Activated CD4-positive, alpha-beta T cell treated with anti-CD3 and anti-CD28 coated beads, Interleukin-2, amount 50 U/mL, for 1 hour (primary cell): ENCODE measurements around the gene SMNDC1.
"Not testable (repeated sequence)": the region's sequence is repeated elsewhere in the genome, so short reads cannot be mapped to it uniquely, and the experiment has no call there.

Experiments used
- DNase-seq: peaks from one replicate; pipeline ENCODE4 v3.0.0-alpha.2; 2020

Gene SMNDC1

DNA sequence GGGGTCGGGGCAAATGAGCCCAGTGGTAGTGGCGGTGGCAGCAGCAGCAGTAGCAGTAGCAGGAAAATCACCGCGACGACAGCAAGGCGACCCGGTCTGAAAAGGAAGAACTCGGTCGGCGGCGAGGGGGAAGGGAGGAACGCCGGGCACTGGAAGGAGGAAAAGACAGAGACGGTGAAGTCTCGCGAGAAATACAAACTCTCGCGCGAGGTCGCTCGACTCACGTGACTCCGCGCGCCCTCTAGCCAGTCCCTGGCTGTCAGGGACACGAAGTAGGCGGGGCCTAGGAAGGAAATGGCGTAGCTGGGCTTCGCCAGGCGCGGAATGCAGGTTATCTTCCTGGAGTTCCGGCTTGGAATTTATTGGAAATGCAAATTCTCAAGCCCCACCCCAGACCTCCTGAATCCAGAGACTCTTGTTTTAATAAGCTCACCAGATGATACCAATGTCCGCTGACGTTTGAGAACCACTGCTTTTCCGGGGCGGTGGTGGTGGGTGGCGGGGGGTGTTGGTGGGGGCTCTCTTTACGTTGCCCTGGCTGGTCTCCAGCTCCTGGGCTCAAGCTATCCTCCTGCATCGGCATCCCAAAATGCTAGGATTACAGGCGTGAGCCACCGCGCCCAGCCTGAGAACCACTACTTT lies at the start of gene SMNDC1:
TSS of gene SMNDC1 (minus strand) at position 141 of the 642 bp plus-strand sequence. CDS start 1,333 bp downstream, outside the sequence.
- peak; percentile 97 for DNase-seq

DNA sequence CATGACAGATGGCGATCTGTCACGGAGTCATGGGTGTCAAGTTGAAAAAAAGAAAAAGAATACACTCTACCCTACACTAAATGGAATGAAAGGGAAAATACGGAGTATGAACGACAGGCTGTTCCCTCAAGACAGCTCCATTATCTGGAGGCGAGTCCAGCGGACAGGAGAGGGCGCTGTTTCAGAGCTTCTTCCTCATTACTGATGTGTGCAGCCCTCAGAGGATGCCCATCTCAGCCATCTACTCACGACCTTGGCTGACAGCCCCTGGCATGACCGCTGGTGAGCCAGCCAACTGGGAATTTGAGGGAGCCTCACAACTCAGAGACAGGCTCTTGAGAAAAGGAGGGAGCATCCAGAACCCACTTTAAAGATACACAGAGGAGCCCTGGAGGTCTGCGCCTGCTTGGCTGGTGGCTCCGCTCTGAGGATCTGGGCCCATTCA lies 49.6 kb upstream of the SMNDC1 start:
- DNase-seq: peak; percentile 82

DNA sequence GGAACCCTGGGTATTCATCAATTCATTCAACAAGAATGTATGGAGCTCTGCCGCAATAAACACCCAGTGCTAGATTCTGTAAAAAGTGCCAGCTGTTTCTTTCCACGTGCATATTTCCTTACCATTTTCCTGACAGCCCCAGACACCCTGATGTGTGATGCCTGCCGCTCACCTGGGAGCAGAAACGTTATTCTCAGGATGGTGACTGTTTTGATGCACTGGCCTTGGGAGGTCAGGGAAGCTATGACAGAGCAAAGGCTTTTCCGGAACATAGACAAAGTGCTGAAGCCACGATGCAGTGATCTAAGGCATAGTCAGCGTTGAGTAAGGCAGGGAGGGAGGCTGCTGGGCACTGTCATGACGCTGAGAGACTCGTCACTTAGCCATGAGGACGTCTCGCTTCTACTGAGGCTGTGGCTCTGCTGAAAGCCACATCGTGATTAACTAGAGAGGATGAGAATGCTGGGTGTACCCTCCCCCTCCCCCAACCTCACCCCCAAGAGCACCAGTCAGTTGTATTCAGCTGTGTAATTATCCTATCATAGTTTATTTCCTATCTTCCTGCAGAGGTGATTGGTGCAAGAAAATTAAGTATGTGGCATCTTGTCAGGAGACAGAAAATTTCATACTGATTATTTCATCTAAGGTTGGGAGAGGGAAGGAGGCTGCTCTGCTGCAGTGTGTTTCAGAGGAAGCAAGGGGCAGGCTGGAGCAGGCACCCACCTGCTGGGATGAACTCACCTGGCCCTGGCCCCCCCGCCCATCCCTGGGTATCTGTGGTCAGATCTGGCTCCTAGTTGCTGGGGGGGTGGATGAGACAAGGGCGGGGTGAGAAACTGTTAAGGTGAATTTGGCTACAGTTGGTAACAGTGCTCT lies 48.8 kb upstream of the SMNDC1 start:
- no peak for DNase-seq

DNA sequence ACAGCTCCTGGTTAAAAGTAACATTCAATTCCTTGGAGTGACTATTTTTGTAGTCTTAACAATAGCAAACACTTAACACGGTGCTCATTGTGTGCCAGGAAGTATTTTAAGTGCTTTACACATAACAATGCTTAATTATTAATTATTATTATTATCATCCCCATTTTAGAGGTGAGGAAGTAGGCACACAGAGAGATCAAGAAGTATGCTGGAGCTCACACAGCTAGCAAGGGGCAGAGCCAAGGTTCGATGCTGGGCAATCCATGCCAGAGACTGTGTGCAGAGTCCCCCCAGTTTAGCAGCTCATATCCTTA lies 48.2 kb upstream of the SMNDC1 start:
- DNase-seq: no peak

DNA sequence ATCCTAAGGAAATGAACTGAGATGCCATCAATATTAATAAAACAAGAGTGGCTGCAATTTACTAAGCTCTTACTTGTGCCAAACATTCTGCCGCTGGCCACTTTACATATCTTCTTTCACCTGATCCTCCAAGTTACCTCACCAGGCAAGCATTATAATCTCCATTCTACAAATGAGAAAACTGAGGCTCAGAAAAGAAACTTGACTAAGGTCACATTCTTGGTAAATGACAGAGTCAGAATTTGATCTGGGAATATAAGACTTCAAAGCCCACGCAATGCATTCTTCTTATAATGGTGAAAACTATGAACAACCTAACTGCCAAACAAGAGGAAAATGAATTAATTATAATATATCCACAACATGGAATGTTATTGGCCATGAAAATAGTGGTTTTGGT lies 46.1 kb upstream of the SMNDC1 start:
- no peak for DNase-seq

DNA sequence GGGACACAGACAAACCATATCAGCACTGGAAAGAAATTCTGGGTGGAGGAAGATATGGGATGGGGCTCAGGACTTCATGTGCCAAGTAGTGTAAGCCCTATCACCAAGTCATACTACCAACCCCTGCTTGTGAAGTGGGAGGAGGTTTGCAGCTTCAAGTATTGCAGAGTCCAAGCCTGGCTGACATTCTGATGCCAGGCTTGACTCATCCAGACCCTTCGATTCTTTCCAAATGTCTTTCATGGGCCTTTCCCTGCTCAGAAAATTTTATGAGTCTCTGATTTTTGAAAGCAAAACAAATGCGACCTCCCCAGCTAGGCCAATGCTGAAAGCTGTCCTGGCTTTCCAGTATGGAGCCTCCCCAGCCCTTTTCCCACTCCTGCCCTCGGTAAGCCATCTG lies 45.1 kb upstream of the SMNDC1 start:
- no peak for DNase-seq

DNA sequence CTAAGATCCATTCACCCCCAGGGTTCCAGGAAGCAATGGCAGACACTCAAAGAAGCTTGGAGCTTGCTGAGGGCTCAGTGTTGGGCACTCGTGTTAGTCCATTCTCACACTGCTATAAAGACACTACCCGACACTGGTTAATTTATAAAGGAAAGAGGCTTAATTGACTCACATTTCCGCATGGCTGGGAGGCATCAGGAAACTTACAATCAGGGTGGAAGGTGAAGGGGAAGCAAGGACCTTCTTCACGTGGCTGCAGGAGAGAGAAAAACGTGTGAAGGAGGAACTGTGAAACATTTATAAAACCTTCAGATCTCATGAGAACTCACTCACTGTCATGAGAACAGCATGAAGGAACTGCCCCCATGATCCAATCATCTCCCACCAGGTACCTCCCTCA lies 44.7 kb upstream of the SMNDC1 start:
- no peak for DNase-seq

DNA sequence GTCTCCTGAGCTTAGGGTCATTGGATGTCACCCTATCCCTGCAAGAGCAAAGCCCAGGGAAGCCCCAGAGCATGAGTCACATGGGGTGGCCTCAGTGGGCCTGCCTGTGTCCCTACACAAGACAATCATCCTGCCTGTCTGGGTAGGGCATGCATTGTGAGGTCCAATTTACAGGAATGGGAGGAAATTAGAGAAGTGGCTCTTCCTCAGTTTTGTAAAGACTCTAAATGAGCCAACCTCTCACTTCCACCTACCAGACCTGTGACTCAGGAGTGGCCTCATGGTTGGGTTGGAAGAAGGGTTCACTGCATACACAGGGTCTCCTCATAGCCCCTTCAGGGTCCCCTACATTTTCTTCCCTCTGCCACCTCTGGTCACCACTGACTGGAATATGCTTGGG lies 43.6 kb upstream of the SMNDC1 start:
- no peak for DNase-seq

DNA sequence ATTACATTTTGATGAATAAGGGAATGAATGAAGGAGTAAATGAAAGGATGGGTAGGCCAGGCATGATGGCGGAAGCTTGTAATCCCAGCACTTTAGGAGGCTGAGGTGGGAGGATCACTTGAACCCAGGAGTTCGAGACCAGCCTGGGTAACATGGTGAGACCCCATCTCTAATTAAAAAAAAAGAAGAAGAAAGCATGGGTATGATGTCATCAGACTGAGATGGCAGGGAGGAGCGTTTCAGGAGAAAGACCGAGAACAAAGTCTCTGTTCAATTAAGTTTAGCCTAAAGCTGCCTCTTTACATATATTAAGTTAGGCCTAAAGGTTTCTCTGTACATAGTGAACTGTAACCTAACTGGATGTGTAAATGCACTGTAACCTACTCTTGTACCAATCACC lies 42.2 kb upstream of the SMNDC1 start:
- no peak for DNase-seq

DNA sequence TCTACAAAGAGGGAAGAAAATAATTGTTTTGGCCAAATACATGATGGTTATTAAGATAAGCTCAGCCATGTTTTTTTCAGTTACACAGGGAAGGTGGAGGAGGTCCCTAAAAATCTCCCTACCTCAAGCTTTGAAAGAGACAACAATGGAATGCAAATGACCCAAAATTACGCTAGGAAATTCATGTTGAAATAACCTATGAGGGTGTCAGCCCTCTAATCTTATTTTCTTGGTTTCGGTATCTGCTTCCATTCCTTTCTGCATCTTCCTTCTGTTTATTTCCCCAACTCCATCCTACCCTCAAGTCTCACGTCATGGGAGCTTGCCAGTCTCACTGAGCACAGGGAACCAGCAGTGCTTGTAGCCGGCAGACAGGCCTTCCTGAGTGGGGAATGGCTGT lies 40.6 kb upstream of the SMNDC1 start:
- no peak for DNase-seq

DNA sequence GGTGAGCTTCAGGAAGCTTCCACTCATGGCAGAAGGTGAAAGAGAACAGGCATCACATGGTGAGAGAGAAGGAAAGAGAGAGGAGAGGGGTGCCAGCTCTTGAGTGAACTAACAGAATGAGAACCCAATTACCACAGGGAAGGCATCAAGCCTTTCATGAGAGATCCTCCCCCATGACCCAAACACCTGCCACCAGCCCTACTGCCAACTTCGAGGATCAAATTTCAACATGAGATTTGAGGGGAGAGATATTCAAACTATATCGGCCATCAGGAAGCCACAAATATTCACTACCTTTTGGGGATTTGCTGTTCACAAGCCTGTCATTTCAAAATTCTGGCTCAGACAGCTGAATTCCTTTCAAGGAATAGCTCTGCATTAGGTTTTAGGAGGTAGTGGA lies 39.9 kb upstream of the SMNDC1 start:
- DNase-seq: no peak

DNA sequence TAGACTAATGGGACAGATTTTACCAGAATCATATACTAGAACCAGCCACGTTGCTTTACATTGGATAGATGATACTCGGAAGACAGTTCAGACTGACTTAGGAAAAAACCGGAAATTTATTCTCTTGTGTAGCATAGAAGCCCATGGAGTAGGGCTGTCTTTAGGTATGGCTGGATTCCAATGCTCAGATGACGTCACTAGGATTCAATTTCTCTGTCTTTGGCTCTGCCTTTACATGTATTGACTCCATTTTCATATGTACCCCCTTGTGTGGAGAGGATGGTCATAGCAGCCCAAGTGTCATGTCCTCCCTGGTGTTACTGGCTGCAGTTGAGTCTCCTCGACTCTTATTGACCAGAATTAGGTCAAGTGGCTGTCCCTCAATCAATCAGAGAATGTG lies 39.2 kb upstream of the SMNDC1 start:
- DNase-seq: no peak

DNA sequence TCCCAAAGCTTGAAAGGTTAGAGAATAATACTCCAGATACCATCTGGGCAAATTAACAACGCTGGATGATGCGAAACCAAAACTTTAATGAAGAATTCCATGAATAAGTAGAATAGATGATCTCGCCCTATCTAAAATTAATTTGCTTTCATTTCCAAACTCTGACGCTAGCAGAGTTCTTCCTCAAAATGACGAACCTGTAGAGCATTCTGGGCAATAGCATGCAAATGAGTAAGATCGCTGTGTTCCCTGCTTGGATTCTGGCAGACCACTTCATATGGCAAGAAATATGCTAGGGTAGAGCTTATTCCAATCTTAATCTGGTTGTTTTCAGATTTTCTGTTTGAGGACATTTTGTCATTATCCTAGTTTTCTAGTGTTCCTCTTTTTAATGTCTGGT lies 36.1 kb upstream of the SMNDC1 start:
- no peak for DNase-seq

DNA sequence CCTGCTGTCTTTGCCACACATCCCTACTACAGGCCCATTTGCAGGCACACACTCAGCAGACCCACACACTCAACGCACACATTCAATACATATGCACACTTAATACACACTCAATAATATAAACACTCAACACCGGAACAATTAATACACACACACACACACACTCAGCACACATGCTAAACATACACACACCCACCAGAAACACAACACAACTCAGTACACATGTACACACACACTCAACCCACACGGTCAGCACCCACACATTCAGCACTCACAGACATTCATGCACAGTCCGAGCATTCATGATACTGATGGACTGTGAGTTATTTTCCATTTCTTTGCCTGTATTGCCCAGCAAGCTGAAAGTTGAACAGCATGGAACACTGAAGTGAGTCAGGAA lies 35.4 kb upstream of the SMNDC1 start:
- no peak for DNase-seq

DNA sequence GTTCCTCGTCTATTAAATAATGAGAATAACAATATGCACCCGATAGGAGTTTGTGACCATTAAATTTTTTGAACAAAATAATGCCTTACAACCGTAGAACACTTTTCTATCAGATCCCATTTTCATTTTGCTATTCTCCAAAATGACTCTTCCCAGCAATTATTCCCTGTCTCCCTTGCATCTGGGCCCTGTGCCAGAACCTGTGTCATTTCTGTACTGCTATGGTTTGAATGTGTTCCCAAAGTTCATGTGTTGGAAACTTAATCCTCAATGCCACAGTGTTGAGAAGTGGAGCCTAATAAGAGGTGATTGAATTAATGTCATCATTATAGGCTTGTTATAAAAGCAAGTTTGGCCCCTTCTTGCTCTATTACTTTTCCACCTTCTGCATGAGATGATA lies 33.2 kb upstream of the SMNDC1 start:
- DNase-seq: no peak

DNA sequence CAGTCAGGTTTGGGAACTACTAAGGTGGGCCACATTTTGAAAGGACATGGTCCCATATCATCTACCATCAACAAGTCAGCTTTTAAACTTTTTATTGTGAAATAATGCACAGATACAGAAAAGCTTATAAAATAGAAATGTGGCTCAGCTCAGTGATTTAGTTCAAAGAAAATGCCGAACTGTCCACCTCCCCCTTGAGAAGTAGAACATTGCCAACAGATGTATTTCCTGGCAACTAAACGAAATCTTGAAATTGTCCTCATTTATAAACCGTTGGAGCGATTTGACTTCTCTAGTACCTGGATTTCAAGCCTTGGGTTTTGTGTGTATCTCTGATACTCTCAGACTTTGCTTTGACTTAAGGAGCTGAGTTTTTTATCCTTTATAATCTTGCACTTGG lies 32.7 kb upstream of the SMNDC1 start:
- DNase-seq: no peak

DNA sequence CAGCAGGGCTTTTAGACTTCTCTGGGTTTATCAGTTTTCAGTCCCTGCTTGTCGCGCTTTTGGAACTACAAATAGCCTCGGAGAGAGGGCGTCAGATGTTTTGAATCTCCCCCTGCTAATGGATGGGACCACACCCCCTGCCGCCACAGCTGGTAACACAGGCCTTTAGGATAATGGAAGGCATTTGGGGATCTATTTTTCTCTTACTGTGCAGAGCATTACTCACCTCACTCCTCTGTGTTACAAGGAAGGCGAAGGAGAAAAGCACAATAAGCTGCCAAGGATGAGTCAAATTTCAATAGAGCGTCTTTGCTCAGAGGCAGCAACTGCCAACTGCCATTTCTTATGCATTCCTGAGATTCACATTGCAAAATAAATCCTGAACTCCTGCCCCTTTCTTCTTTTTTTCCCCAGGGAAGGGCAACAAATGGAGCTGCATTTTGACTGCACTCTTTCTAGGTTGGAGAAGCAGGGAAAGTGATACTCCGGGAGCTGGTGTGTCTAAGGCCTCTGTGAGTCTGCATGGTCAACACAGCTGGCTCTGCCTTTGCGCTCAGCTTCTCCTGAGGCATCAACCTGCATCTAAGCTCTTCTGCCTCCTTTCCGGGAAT lies 31.5 kb upstream of the SMNDC1 start:
- no peak for DNase-seq

DNA sequence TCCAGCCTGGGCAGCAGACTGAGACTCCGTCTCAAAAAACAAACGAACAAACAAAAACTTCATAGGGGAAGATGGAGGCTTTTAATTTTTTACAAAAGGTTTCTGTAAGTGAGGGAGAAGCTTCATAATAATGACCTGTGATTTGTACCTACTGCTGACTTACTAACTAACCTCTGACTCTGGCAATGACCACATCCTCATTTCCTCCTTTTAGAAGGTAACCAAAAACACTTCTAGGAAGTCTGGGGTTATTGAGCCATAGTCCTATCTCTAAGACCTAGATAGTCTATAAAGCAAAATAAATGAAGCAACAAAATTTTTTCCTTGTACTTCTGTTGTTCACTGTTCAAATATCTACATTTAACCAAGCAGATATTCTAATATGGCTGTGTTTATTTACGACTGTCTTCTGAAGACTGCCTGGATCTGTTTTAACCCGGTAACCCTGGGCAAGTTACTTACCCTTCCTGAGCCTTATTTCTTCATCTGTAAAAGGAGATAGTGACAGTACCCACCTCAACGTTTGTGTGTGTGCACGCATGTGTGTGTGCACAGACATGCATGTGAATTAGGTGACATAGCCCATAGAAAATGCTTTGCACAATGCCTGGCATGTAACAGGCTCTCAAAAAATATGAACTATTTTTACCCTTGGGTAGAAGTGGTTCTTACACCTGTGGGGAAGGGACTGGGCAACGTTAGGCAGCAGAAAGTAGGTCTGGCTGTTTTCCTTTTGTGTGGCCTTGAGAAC lies 30.8 kb upstream of the SMNDC1 start:
- no peak for DNase-seq

DNA sequence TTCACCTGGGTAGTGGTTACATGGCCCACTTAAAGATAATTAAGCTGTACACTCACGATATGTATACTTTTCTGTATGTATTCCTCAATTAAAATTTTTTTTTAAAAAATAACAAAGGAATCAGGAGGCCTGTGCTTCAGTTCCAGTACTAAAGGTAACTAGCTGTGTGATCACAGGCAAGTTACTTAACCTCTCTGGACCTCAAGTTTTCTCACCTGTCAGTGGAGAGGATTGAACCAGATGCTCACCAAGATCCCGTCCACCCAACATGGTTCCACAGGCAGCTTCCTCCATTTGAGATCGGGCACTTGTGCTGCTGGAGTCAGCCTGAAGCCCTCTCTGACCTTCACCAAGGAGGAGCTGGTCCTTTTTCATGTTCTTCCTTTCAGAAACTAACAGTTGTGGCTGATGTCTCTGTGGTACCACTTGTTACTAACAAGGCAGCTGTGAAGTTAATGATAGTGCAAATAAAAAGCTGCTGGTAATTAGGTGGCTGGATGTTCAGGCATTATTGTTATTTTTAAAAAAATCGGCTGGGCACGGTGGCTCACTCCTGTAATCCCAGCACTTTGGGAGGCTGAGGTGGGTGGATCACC lies 29.4 kb upstream of the SMNDC1 start:
- no peak for DNase-seq

DNA sequence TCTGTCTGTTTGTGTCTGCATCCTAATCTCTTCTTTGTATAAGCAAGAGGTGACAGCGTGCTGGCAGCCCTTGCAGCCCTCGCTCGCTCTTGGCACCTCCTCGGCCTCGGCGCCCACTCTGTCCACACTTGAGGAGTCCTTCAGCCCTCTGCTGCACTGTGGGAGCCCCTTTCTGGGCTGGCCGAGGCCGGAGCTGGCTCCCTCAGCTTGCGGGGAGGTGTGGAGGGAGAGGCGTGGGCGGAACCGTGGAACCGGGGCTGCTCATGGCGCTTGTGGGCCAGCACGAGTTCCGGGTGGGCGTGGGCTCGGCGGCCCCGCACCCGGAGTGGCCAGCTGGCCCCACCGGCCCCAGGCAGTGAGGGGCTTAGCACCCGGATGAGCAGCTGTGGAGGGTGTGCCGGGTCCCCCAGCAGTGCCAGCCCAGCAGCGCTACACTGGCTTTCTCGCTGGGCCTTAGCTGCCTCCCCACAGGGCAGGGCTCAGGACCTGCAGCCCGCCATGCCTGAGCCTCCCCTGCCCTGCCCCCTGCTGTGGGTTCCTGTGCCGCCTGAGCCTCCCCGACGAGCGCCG lies 26.6 kb upstream of the SMNDC1 start:
- not testable (repeated sequence) for DNase-seq

DNA sequence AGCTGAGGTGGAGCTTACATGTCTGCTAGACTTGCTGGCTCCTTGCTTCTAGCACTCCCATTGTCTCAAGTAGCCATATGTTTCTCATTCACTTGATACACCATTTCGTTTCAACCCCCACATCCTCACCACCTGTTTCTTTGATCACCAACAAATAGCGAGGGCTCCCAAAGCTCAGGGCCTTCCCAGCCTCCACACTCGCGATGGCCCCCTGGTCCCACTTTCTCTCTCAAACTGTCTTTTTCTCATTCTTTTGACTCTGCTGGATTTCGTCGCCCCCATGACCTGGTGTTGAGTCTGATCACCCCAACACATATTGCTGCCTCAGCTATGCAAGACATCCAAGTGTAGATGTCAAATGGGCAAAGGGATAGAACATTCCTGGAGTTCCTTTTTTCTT lies 26.0 kb upstream of the SMNDC1 start:
- DNase-seq: no peak

DNA sequence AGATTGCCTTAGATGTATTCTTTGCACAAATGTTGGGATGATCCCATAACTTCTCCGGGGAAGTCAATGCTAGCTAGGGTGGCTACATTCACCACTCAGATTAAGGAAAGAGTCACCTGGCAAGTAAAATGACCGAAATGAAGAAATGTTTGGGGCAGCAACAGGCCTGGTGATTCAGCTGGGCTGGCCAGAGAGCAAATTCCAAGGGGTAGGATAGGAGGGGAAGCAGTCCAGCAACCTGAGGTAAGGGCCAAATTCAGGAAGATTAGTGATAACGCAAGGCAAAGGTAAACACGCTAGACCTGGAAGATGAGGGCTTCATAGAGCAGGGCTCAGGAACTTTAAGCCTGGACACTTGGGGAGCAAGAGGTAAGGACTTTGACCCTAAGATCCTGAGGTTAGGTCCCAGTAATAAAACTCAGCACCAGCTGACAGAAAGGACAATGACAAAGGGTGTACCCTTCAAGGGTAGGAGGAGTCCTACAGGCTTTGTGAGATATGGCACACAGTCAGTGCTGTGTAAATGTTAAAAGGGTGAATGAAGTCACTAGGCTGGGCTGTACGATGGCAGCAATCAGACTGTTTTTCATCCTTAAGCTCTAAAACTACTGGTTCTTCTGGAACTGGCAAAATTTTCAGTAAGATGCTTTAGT lies 22.7 kb upstream of the SMNDC1 start:
- no peak for DNase-seq
